Measurements from ENCODE around the gene INTS3.

INTS3 gene, protein sequence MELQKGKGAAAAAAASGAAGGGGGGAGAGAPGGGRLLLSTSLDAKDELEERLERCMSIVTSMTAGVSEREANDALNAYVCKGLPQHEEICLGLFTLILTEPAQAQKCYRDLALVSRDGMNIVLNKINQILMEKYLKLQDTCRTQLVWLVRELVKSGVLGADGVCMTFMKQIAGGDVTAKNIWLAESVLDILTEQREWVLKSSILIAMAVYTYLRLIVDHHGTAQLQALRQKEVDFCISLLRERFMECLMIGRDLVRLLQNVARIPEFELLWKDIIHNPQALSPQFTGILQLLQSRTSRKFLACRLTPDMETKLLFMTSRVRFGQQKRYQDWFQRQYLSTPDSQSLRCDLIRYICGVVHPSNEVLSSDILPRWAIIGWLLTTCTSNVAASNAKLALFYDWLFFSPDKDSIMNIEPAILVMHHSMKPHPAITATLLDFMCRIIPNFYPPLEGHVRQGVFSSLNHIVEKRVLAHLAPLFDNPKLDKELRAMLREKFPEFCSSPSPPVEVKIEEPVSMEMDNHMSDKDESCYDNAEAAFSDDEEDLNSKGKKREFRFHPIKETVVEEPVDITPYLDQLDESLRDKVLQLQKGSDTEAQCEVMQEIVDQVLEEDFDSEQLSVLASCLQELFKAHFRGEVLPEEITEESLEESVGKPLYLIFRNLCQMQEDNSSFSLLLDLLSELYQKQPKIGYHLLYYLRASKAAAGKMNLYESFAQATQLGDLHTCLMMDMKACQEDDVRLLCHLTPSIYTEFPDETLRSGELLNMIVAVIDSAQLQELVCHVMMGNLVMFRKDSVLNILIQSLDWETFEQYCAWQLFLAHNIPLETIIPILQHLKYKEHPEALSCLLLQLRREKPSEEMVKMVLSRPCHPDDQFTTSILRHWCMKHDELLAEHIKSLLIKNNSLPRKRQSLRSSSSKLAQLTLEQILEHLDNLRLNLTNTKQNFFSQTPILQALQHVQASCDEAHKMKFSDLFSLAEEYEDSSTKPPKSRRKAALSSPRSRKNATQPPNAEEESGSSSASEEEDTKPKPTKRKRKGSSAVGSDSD

DNA sequence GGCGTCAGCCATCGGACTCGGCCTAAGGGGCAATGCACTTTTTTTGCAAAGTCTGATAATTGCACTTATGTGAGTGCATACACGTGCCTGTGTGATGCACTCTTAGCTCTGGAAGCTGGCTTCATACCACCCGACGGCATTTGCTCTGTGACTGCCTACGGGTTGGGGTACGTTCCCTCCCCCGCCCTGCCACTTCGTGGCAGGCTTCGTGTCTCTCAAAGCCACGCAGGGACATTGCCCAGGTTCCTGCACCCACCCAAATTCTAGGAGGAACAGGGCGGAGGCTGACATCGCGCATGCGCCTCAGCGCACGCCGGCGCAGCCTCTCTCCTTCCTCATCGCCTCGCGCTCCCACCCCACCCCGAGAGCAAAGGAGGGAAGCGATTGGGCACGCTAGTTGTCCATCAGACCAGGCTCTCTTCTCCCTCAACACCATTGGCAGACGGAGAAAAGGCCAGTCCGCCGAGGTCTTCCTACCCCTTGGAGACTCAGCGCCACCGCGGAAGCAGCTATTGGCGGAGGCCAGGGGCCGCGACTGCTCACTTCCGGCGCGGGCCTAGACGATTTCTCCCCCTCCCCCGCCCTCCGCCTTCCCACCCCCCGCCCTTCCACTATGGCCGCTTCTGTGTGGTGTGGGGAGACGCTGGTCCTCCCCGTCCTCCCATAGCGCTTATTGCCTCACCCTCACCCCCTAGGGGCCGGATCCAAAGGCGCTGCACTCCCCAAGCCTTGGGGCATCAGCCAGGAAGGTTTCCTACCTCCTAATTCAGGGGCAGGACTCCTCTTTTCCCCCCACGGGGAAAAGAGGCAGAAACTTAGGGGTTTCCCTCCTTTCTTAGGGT, at the start of gene INTS3:
Gene INTS3, plus strand, starts transcription at position 588 of the 842 bp plus-strand sequence. CDS start 585 bp downstream, outside the sequence.
- peak; percentile 99 for DNase-seq (ENCODE audit: insufficient read length, low spot score)
- FAIRE-seq = peak; percentile 65

- FAIRE-seq = no peak
- DNase-seq (ENCODE audit: insufficient read length, low spot score) = no peak
Observed at GRCh38 chr1:153678519-153679336, 49.1 kb upstream of the INTS3 start, which contains the start of gene NPR1. TSS of gene NPR1 (plus strand) at chr1:153678688. CDS start at chr1:153679109, 421 bp downstream.

DNA sequence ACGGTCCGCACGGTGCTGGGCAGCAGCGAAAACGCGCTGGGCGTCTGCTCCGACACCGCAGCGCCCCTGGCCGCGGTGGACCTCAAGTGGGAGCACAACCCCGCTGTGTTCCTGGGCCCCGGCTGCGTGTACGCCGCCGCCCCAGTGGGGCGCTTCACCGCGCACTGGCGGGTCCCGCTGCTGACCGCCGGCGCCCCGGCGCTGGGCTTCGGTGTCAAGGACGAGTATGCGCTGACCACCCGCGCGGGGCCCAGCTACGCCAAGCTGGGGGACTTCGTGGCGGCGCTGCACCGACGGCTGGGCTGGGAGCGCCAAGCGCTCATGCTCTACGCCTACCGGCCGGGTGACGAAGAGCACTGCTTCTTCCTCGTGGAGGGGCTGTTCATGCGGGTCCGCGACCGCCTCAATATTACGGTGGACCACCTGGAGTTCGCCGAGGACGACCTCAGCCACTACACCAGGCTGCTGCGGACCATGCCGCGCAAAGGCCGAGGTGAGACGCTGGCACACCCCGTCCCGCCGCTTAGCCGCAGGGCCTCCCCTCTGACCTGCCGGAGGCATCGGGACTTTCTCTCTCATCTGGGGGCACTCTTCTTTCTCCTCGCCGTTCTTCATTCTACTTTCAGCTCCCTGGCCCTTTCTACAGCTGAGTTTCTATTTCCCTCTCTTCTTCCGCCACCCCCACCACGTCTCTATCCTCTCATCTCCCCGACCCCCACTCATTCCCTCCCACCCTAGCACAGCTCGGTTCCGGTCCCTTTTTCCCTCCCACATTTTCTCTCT, 48.3 kb upstream of the INTS3 start:
- FAIRE-seq (no peak), DNase-seq (ENCODE audit: insufficient read length, low spot score) (no peak)

DNA sequence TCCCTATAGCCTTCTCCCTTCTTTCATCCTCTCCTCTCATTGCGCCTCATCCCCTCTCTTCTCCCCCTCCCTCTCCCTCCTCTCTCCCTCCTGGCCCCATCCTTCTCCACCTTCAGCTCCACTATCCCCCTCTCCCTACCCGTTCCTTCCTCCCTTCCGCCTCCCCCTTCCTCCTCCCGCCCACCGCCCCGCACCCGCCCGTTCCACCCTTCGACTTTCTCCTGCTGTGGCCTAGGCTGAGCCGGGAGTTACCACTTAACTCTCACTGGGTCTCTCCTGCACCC, 47.8 kb upstream of the INTS3 start:
- FAIRE-seq (no peak), DNase-seq (ENCODE audit: insufficient read length, low spot score) (no peak)

DNA sequence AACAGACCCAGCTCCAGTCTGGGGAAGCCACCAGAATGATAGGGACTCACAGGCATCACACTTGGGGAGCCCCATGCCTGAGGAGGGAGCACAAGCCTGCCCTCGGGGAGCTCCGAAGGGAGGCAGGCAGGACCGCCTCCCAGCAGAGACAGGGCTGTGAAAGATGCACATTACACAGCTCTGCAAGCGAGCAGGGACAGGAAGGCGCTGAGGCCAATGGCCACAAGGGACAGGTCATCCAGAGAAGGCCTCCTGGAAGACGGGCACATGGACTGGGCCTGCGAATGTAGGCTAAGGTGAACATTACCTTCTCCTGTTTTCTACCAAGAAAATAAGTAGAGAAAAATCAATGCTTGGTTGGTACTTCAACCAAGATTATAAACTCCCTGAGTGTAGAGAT, 45.1 kb upstream of the INTS3 start:
- no peak for FAIRE-seq

GRCh38 chr1:153683854-153684253, 44.0 kb upstream of the INTS3 start:
- no peak for DNase-seq (ENCODE audit: insufficient read length, low spot score)
- no peak for FAIRE-seq

More for the DNA sequence above, 45.1 kb upstream of the INTS3 start:
- DNase-seq (ENCODE audit: insufficient read length, low spot score) = no peak

DNA sequence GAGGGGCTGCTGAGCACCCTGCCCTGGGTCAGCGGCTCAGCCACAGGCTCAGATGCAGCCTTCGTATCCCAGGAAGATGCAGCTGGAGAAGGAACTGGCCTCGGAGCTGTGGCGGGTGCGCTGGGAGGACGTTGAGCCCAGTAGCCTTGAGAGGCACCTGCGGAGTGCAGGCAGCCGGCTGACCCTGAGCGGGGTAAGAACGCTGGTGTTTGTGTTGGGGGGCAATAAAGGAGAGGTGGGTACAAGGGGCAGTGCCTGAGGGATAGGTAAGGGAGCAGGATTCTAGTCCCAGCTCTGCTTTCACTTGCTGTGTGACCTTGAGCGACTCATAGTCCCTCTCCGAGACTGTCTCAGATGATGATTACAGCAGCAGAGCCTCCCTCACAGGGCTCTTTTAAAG, 43.0 kb upstream of the INTS3 start:
- FAIRE-seq (no peak), DNase-seq (ENCODE audit: insufficient read length, low spot score) (no peak)

DNA sequence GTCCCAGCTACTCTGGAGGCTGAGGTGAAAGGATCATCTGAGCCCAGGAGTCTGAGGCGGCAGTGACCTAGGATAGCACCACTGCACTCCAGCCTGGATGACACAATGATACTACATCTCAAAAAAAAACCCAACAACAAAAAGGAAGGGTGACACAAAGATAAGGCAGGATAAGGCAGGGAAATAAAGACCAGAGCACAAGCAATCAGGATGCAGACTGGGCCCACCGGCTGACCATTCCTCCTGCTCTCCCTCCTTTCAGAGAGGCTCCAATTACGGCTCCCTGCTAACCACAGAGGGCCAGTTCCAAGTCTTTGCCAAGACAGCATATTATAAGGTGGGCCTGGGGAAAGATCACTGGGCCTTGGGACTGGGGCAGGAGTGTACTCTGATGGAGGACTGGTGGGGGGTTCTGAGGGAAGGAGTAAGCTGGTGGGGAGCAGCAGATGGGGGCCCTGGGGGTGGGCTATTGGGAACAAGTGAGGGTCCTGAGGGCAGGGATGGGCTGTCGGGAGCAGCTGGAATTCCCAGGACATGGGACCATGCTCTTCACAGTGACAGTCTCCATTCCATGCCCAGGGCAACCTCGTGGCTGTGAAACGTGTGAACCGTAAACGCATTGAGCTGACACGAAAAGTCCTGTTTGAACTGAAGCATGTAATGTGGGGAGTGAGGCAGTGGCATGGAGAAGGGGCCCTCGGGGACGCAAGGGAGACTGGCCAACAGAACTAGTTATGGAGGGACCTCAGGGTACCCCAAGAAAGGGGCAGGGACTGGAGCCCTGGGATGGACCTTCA, 42.1 kb upstream of the INTS3 start:
- DNase-seq (ENCODE audit: insufficient read length, low spot score) = no peak
- no peak for FAIRE-seq

GRCh38 chr1:153687346-153688125, 40.3 kb upstream of the INTS3 start:
- no peak for FAIRE-seq

DNA sequence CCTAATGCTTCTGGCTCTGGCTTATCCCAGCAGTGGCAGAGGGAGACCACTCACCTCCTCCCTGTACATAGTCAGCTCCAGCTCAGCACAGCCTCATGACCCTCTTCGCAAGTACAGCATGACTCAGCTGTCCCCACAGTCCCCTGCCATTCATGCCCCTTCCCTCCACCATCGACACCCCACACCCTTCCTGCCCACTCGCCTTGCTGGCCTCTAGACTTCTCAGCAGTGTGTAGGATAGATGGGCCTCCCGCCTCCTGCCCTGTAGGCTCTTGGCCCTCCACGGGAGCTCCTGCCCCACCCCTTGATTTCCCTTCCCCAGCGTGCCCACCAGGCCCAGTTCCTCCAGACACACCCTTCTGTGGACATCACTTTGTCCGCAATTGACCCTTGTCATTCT, 39.6 kb upstream of the INTS3 start:
- FAIRE-seq (no peak), DNase-seq (ENCODE audit: insufficient read length, low spot score) (no peak)

More at GRCh38 chr1:153687346-153688125, 40.3 kb upstream of the INTS3 start:
- DNase-seq (ENCODE audit: insufficient read length, low spot score) = no peak

DNA sequence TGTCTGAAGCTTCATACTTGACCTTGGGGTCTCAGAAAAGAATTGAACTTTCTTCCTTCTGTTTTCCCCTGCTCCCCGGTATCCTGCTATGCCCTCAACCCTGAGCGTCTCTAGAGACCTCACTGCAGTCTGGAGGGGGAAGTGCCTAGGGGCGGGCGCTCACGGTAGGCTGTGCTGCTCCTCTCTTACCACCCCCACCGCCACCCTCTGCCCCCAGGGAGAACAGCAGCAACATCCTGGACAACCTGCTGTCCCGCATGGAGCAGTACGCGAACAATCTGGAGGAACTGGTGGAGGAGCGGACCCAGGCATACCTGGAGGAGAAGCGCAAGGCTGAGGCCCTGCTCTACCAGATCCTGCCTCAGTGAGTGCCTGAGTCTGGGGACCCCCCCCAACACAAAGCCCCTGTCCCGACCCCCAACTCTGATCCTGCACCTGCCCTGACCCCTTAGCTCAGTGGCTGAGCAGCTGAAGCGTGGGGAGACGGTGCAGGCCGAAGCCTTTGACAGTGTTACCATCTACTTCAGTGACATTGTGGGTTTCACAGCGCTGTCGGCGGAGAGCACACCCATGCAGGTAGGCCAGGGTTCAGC, 39.0 kb upstream of the INTS3 start:
- no peak for FAIRE-seq
- no peak for DNase-seq (ENCODE audit: insufficient read length, low spot score)

- FAIRE-seq (no peak), DNase-seq (ENCODE audit: insufficient read length, low spot score) (no peak)
Observed at GRCh38 chr1:153693466-153693865, 34.4 kb upstream of the INTS3 start.

GRCh38 chr1:153696741-153697140, 31.1 kb upstream of the INTS3 start:
- no peak for FAIRE-seq
- DNase-seq (ENCODE audit: insufficient read length, low spot score) = no peak

DNA sequence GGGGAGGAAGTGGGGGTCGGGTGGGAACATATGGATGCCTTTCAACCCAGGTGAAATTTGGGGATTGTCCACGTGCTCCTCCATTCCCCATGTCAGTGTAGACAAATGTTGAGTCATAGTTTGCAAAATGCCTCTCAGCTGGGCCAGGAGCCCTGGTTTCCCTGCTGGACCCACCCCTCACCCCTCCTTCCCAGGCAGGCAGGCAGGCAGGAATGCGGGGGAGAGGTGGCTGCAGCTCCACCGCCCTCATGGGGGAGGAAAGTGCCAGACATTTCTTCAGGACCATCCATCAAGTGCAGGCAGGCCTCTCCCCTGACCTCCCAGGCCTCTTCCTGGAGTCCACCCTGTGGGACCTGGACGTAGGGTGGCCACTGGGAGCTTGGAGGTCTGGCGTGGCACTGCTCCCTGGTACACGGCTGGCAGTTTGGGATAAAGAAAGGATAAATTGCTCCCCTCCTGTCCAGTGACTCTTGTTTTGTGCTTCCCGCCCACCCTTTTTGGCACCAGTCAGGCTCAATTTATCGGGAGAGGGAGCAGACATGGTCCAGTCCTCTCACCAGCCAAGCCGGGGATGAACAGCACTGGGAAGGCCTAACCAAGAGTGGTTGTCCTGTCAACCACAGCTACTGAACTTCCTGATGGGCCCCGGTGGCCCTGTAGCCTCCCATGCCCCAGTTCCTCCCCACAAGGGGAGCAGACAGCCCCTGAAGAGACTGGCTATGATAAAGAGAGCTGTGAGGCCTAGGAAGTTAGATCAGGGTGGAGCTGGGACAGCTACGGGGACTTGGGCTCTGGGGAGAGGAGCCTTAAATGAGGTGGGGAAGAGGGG, 30.4 kb upstream of the INTS3 start:
- peak; percentile 26 for FAIRE-seq
- peak; percentile 88 for DNase-seq (ENCODE audit: insufficient read length, low spot score)

DNA sequence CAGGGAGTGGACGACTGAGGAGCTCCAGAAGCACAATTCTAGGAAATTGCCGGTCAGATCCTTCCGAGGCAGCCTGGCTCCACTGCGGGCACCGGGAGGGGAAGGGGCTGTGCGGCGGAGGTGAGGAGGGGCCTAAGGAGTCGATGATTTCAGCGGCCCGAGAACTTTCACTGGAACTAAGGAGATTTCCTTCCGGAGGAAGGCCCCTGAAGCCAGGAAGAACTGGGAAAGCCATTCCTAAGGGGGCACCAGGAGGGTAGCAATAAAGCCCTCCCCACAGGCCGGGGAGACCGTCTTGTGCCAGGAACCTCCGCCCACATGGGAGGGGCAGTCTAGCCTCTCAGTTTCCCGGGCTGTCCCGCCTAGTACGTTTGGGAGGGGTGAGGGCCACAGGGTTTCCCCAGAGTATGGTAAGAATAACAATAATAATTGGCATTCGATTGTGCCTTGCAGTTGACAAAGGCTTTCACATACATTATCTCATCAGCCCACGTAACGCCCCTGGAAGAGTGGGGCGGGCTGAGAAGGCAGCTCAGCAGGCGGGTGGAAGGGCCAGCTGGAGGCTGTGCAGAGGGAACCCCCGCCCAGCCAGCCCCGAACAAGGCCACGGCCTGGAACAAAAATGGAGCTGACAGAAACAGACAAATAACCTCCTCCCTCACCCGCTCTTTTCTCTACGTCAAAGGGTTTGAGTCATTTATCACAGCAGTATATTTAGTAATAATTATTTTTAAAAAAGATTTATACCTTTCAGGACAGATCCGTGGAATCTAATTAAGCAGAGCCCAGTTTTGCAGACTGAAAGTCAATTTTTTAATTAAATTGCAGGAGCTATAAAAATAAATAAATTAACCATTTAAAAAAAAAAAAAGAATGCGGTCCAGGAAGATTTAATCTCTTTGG, 29.6 kb upstream of the INTS3 start:
- no peak for DNase-seq (ENCODE audit: insufficient read length, low spot score)
- no peak for FAIRE-seq
